Colon (tissue), 2 donors: ENCODE measurements around the gene CST11.

ENCODE experiments used
- FAIRE-seq: peaks from 2 replicates; lab custom pipeline; 2012; peaks lifted over from hg19 to GRCh38; lab: Jason Lieb, UNC
- donor health status: control.
- donor health status: control.

Gene CST11

DNA sequence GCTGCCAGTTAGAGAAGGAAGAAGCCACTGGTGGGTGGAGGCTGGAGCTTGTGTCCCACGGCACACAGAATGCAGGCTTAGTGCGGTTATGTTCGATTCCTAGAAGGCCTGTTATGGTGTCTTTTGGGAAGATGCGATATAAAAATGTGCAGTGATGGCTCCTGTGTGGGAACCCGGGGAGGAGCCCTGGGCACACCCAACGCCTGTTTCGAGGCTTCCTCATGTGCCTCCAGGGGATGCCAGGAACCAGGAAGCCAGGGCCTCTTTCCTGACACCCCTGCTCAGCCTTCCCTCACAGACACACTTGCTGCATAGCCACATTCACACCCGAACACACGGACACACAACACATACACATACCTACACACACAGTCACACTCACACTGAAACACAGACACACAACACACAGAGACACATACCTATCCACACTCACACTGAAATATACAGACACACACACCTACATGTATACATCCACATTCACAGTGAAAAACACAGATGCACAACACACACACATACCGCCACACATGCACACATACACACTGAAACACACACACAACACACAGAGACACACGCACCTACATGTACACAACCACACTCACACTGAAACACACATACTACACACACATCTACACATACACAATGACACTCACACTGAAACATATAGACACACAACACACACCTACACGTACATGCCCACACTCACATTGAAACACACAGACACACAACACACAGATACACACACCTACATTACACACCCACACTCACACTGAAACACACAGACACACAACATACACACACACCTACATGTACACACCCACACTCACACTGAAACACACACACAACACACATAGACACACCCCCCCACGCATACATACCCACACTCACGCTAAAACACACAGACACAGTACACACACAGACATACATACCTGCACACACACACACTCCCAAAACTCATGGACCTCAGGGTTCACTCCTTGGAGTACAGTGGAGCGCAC lies 1.2 kb upstream of the CST11 start:
- no peak for FAIRE-seq

DNA sequence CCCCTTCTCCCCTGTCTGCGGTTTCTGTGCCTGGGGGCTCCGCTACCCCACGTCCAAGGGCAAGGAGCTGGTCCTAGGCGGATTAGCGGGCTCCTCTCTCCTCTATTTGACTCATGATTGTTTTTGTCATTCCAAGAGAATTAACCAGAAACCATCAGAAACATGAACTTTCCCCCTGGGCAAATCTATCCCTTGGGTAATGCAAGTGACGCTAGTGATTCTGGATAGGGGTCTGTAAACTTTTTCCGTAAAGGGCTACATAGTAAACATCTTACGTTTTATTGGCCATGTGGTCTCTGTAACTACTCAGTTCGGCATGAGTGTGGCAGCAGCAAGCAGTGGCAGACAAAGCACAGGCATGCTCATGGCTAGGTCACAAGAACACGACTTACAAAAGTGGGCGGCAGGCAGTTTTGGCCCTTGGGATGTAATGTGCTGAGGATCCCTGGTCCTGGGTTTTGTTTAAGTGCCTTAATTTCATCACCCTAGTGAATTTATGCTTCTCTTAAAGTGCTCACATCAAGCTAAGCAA lies 654 bp downstream of the CST11 start:
- no peak for FAIRE-seq

DNA sequence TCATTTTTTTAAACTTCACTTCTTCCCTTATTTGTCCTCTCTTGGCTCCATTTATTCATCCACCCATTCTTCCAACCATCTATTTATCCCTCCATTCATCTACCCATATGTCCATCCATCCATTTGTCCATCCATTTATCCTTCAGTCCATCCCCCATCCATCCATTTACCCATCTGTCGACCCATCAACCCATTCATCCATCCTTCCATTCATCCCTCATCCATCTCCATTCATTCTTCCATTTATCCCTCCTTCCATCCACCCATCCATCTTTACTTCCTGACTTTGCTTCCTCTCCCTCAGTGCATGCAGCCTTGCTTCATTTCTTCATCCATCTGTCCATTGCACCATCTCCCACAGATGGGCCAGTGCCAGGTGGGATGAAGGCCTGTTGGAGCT lies 1.8 kb downstream of the CST11 start:
- no peak for FAIRE-seq

DNA sequence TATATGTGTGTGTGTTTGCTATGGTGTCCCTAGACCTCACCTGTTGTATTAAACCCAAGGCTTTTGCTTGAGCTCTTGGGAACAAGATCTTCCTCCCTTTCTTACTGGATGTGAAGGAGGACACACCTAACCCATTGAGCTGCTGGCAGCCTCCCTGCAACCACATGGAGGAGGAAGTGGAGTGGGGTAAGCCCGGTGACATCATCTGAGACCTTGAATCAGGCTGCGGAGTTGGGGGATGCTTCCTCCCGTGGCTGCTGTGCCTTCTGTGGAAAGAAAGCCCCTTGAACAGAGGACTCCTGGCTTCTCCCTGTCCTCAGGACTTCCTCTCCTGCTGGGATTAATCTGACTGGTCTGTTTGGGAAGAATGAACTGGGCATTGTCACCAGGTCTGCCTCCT lies 3.3 kb downstream of the CST11 start:
- no peak for FAIRE-seq

DNA sequence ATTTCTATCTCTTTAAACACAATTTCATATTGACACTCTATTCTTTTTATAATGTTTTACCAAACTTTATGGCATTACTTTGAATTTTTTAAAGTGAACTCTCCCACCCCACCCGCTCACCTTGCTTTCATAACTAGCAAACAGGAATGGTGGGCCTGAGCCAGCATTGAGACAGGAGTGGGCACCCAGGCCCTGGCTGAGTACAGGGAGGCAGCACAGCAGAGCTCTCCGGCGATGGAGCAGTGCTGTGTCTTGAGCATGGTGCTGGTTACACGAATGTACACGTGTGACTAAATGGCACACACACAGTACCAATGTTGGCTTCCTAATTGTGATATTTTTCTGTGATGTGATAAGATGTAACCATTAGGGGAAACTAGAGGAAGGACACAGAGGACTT lies 4.5 kb downstream of the CST11 start:
- FAIRE-seq = no peak

DNA sequence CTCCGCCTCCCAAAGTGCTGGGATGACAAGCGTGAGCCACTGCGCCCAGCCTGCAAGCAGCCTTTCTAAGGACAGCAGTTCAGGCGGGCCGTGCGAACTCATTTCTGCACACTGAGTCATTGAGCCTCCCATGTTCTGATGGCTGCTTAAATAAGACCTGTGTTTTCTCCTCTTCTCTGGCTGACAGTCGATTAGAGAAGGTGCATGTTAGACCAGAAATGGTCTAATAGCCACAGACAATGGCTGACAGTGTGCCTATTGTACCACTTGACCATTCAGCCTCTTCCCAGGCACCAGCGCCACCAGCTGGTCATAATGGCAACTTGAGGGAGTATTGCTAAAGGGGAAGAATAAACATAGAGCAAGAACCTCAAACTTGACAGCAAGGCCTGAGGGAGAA lies 6.2 kb downstream of the CST11 start:
- no peak for FAIRE-seq

DNA sequence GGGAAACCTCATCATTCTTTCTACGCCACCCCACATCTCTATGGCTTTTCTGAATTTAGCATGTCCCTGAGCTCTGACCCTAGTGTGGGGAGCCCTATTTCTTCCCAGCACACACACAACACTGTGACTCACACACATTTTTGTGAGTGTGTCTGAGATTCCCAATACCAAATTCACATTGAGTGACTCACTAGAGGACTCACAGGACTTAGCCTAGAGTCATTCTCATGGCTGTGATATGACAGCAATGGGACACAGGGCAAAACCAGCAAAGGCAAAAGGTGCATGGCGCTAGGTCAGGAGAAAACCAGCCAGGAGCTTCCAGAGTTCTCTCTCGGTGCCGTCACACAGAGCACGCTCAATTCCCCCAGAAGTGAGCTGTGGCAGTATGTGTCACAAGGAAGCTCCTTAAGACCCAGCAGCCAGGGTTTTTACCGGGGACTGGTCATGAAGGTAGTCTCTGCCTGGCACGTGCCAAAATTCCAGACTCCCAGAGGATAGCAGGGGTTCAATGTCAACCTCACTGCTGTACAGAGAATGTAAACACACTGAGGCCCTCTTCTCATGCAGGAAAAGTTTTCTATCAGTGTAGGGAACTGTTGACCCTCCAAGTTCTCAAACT lies 7.0 kb downstream of the CST11 start:
- no peak for FAIRE-seq

DNA sequence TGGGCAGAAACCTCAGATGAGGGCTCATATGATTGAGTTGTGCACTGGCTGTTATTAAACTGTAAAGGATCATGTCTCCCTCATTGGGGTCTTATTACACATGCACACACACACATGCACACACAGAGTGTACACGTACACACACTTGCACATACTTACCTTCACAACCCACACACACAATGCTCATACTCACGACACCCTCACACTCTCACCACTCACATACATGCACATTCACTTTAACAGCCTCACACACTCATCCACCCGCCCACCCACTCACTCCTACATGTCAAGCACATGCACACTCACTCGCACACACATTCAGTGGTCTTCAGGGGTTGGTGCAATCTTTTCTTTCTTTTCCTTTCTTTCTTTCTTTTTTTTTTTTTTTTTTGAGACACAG lies 7.8 kb downstream of the CST11 start:
- FAIRE-seq = no peak

DNA sequence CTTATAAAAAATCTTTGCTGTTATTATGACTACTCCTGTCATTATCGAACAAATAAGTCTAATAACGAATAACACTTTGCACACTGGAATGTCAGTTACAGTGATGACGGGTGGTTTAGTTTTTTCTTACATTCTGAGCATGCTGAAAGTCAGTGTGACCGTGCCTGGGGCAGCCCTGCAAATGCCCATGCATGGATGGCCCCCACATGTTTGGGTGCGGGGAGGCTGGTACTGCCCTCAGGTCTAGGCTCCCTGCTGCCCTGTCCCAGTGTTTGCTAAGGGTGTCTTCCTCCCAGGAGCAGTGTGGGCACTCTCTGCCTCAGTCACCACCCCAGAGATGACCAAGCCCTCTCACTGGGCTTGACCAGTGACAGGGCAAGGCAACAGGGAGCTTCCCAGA lies 10.2 kb downstream of the CST11 start:
- FAIRE-seq = no peak

DNA sequence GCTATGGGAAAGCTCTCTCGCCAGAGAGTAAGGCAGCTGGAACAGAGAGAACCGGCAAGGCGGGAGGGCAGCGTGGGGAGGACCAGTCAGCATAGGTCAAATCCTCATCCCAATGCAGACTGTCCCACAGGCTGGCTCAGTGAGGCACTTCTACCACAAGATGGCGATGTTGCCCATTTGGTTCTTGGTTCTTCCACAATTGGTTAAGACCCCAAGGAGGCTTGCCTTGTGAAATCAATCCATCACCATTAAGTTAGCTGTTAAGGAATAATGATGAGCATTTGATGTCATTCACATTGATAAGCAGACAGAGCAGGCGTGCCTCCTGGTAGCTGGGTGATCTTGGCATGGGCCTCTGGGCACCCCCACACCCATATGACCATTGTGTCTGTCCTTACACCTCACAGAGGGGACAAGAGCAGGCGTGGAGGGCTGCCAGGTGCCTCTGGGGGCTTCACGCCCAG lies 10.8 kb downstream of the CST11 start:
- FAIRE-seq = no peak

DNA sequence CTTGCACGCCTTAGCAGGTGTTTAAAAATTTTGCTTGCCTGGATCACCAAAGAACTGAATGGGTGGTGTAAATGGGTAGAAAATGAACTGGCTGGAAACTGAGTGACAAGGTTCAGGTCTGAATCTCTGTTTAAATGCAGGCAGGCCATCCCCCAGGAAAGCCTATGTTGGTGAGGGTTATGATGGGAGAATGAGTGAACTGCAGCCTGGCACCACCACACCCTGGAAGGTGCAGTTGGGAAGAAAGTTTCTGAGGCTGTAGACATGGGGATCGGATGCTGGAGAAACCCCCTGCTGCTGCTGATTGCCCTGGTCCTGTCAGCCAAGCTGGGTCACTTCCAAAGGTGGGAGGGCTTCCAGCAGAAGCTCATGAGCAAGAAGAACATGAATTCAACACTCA lies 12.7 kb downstream of the CST11 start:
- FAIRE-seq = no peak

DNA sequence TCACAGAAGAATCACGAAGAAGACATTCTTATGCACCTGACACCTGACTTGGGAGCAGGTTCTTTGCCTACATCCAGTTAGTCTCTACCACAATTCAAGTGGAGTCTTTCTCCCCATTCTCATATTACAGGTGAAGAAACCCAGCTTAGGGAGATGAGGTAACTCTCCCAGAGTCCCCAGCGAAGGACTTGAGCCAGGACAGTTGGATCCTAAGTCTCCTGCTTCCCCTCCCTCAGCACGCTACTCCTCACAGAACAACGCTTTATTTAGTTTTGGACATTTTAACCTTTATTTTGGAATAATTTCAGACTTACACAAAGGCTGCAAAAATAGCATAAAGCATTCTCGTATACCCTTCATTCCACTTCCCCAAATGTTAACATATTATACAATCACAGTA lies 14.0 kb downstream of the CST11 start:
- no peak for FAIRE-seq

DNA sequence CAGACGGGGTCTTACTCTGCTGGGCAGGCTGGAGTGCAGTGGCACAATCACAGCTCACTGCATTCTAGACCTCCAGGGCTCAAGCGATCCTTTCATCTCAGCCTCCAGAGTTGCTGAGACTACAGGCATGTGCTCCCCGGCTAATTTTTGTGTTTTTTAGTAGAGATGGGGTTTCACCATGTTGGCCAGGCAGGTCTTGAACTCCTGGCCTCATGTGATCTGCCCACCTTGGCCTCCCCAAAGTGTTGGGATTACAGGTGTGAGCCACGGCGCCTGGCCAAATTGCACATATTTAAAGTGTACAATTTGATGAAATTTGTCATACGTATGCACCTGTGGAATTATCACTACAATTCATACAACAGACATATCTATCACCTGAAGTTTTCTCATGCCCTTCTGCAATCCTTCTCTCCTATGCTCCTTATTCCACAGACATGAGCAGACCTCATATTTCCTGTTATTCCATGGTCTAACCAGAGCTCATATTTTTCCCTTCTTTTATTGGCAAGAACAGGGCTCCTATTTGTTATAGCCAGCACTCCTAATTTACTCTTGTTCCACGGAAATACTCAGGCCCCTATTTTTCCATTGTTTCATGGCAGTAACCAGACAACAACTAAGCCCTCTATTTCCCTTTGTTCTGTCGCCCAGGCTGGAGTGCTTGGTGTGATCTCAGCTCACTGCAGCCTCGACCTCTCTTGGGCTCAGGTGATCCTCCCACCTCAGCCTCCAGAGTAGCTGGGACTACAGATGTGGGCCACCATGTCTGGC lies 15.4 kb downstream of the CST11 start:
- no peak for FAIRE-seq

DNA sequence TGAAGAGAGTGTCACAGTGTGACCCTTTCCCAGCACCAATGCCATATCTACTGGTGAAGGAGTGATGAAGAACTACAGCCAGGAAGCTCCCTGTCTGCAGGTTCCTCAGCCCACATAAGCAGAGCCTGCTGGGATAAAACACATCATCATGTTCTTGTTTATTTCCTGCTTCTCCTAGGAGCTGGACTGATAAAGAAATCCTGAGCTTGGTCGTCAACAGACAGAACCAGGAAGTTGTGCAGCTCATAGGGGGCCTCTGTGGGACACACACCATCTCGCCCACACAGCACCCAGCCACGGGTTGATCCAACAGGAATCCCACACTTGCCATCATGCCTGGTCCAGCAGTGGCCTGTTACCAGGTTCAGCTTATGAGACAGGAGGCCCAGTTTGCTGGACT lies 16.0 kb downstream of the CST11 start:
- FAIRE-seq = no peak

DNA sequence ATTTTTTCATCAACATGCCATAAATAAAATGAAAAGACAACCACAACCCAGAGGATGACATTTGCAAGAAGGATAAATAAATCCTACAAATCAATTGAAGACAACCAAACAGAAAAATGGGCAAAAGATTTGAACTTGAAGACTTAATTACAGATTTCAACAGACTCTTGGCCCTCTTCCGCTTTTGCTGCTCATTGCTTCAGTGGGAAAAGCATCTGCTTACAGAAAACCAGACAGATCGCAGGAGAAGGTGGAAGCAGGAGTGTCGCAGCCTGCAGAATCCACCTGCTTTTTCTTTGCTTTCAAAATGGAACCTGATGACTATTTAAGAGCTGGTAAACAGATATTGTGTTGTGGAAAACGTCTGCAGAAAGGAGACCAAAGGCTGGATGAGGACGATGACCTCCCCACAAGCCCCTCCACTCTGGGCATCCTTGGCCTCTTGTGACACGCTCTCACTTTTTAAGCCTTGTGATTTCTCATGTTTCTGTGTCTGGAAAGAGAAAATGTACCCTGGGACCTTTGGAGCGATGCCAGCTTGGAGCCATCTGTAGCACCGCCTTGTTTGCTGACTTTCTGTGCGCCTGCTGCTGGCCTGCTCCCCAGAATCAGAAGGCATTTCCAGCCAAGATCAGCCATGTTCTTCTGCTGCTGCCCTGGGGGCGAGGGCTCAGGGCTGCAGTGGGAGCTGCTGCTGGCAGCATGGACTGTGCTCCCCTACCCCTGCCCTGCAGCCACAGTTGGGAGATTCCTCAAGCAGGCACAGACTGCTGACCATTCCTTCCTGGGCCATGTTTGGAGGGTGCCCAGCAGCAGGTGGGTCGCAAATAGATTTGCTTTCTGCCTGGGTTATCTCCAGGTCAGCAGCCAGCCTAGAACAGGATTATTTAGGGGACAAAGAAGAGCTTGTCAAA lies 16.8 kb downstream of the CST11 start:
- FAIRE-seq = no peak

DNA sequence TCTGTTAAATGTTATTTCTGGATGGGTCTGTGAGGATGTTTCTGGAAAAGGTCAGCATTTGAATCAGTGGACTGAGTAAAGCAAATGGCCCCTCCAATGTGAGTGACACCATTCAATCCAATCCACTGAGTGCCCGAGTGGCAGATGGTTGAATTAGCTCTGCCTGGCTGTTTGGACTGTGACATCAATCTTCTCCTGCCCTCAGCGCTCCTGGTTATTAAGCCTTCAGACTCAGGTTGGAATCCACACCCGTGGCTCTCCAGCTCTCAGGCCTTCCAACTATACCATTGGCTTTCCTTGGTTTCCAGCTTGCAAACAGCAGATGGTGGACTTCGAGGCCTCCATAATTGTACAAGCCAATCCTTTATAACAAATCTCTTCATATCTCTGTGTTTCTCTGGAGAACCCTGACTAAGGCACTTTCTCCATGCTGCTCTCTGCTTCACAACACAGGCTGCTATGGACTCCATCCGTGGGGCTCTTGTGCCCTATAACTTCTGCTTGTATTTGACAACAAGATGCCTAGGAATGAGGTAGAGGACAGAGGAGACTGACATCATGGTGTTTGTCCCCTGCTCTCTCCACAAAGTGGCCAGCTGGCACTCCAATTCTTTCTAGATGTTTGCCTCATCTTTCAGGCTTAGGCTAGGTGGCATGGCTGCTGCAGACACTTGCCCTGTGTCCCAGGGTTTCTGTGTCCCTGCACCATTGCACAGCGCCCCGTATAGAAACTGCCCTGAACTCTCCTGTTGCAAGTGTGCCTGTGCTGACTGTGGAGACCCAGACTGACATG lies 18.0 kb downstream of the CST11 start:
- FAIRE-seq = no peak

DNA sequence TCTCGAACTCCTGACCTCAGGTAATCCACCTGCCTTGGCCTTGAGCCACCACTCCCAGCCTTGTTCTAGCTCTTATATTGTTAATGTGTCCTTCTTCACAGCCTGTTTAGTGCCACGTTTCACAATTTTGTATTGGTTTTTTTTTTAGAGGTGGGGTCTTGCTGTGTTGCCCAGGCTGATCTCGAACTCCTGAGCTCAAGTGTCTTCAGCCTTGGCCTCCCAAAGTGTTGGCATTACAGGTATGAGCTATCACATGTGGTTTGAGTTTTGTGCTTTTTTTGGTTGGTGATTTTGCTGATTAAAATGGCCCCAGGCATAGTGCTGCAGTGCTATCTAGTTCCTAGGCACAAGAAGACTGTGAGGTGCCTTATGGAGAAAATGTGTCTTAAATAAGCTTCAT lies 19.0 kb downstream of the CST11 start:
- FAIRE-seq = no peak

DNA sequence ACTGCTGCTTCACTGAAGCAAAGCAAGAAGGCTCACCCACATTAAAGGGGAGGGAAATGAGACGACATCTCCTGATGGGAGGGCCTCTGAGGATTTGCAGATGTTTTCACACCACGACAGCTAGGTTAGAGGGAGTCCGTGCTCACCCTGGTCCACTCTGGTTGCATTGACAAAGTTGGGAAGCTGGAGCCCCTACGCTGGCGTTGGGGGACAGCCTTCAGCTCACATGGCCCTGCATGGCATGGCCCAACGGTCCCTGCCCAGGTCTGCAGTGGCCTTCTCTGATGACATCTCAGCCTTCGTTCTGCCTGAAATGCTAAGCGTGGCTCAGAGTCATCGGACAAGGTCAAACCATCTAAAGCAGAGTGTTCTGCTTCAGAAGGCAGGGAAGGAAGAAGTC lies 27.5 kb downstream of the CST11 start:
- no peak for FAIRE-seq

DNA sequence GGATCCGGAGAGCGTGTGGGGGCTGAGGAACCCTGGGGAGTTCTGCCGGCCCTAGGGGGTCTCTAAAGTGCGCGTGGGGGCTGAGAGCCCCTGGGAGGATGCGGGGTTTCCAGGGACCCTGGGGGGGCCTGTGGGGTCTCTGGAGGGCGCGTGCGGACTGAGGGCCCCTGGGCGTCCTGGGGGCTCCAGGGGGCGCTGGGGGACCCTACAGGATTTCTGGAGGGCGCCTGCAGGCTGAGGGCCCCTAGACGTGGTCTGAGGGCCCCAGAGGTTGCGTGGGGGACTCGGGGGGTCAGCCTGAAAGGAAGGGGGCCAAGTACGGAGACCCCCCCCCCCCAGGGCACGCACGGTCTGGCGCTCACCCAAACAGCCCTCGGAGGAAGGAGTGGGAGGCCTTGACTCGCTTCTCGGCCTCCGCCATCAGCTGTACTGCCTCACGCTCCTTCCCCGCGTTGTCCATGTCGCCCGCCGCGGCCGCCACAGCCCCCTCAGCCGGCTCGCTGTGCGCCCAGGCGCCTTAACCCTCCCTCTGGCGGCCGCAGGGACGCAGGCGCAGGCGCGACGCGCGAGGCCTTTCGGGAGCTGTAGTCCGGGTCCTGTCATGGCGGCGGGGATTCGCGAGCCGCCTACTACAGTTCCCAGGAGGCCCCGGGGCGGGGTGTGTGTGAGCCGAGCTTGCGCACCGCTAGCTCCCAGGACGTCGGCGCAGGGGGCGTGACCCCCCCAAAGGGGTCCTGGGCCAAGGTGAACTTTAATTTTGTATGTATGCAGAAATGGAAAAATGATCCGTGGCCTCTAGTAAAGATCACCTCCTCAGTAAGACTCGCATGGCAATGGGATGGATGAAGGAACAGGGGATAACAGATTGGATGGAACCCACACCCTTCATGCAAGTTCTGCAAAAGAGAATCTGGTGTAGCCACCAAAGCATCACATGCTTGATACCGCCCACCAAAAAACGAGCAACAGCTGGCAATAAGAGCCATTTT lies 31.4 kb downstream of the CST11 start, which contains the start of gene NAPB:
Gene NAPB (minus strand): TSS at position 546 of the 989 bp plus-strand sequence. CDS start 86 bp downstream, at position 460.
- no peak for FAIRE-seq
